HTR-8/SVneo (cell line): ENCODE measurements around the gene CAMK2D.

ENCODE experiments used
- DNase-seq: peaks from one replicate; pipeline ENCODE4 v3.0.0; 2011; ENCODE audit warnings: low spot score, mixed read lengths; ENCODE audit not compliant: insufficient read length
- FAIRE-seq: peaks from 2 replicates; lab custom pipeline; 2011; peaks lifted over from hg19 to GRCh38; lab: Jason Lieb, UNC

The CAMK2D gene

DNA sequence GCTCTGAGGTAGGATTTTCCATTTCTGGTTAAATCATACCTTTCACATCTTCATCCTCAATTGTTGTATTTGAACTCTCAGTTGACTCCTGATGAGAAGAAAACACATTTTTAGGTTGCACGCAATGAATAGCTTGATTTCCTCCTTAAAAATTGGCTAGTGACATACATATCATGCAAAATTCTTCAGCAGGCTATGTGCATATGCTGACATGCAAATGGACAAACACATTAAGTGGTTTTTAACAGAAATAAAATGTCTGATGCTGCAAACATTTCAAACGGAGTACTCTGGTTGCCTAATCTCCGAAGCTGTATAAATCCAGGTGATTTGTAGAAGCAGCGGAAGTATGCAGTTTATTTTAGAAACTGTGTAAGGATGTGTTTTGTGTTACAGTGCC is 261.1 kb downstream of the CAMK2D start:
- FAIRE-seq (no peak), DNase-seq (no peak)

DNA sequence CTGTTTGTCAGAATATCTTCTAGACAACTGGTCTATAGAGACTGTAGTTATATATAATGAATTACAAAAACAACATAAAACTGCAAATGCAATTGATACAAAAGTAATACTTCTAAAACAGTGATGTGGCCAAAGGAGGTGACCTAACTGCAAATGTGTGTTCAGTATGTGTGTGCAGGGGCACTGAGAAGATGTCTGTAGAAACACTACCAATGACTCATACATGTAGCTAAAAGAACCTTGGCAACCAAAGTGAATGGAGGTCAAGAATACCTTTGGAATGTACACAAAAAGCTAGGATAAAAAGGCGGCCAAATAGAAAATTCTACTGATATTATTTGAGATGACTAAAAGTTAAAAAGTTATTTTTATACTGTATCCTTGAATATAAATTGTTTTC is 261.8 kb downstream of the CAMK2D start:
- FAIRE-seq = no peak

DNA sequence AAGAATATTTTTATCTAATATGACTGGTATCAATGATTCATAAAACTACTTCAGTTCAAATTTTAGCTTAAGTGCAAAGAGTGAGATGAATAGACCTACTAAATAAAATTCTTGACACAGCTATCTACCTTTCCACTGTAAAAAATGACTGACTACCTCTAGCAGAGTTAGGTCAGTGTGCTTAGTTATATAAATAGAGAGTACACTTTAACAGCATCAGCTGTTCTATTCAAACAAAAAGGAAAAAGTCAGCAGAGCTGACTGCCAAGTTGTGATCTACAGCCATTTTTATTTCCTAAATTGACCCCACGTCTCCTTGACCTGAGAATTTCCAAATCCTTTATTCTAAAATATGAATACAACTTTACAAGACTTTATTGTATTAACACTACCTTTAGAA is 262.4 kb downstream of the CAMK2D start:
- no peak for FAIRE-seq
- DNase-seq = no peak

More for the DNA sequence above, 261.8 kb downstream of the CAMK2D start:
- DNase-seq = no peak

DNA sequence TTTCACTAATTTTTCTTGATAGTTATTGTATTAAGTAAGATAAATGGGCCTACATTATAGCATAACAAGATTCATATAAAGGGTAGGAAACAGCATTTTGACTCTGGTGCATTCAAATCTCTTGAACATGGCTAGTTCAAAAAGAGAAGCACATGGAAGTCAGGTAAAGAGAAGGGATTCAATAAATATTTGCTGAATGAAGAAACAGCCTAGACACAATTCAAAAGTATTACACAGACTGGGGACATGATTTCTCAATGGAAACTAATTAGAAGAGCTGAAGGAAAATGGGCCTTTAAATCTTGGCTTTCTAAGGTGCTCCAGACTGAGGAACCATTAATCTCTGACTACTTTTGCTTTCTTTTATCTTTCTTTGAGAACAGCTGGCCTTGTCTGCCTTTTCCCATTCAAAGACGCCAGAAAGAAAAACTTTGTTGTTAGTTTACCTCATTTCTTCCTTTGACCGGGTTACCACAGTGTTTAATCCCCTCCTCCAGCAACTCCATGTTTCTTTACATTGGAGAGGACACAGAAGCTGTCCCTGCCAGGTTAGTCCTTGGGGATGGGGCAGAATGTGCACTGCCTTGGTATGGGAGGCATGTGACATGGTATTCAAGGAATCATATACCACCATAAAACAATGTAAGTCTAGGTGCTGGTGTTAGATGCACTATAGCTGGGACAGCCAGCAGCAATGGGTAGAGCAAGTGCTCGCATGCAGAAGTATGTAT is 264.2 kb downstream of the CAMK2D start:
- no peak for DNase-seq
- FAIRE-seq = no peak

DNA sequence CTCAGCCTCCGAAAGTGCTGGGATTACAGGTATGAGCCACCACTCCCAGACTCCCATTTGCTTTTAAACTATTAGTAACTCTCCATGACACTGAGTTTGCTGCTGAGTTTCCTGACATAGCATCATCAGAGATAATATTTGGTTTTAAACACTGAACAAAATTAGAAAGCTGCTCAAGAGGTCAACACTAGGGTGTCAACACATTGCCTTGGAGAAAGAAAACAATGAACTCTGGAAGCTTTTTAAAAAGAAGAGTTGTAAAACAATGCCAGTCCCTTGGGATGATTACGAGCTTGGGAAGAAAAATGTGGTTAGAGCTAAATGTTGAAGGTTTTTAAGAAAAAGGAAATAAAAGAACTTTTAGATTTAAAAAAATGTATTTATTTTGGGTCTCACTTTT is 264.8 kb downstream of the CAMK2D start:
- FAIRE-seq = no peak
- DNase-seq = no peak

DNA sequence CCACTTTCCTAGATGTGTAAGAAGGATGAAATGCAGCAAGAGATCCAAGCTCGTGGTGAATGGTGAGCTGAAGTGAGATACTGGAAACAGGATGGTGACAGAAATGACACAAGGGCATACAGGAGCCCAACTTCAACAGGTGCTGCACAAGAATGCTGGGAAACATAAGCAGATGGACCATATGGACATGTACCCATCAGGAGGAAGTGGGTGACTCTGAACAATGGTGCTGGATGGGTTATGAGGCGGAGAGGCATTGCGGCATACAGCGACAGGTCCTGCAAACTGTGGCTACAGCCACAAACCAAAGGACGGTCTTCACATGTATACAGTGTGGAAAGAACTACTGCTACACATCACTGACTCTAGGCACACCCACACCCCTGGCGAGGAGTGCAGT is 265.7 kb downstream of the CAMK2D start:
- DNase-seq (no peak), FAIRE-seq (peak; percentile 78)

DNA sequence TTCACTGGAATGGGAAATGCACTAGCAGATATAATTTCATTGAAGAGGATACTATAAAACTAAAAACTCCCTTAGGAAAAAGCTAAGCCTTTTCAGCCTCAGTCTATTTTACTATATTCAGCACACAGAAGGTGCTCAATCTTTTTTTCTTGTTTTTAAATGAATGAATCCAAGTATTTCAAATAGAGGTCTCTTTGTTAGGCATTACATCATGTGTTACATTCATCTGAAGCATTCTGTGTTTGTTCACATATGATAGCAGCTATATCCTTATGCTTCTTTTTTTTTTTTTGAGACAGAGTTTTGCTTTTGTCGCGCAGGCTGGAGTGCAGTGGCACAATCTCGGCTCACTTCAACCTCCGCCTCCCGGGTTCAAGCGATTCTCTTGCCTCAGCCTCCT is 278.4 kb downstream of the CAMK2D start:
- DNase-seq (no peak), FAIRE-seq (no peak)

DNA sequence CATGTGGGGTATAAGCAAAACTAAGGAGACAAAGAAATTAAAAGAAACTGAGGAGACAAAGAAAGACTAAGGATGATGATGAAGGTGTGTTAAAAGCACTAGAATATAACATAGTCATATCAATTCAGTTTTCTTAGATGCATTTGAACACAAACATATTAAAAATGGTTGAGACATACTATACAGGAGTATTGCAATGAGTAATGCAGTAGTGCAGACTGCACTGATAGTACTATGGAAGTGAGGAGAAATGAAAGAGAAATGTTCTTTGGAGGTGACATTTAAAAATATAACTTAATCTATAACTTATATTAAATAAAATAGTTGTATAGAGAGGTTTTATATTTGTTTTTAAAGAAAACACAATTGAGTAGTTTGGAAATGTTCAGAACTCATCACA is 279.2 kb downstream of the CAMK2D start:
- DNase-seq (no peak), FAIRE-seq (no peak)

DNA sequence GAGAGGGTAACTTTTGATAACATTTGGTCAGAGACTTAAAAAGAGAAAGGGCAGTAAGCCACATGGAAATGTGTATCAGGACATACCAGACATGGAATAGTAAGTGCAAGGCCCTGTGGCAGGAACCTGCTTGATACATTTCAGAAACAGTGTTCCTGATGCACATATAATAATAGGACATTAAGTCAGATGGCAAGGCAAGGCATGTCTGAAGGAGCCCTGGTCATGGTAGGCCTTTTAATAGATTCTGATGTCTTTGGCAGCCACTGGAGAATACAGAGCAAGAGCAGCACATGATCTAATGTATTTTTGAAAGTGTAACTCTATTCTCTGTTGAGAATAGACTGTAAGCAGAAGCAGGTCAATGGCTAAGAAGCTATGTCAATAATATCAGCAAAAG is 279.7 kb downstream of the CAMK2D start:
- no peak for DNase-seq
- no peak for FAIRE-seq

DNA sequence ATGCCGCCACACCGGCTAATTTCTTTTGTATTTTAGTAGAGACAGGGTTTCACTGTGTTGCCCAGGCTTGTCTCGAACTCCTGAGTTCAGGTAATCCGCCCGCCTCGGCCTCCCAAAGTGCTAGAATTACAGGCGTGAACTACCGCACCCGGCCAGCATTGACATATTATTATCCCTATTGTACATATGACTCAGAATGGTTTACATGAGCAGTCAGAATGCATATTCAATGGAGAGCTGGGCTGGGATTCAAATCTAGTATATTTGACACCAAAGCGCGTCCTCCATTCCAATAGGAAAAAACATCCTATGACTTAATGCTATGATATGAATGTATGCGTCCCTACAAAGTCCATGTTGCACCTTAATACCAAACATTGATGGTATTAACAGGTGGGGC is 281.4 kb downstream of the CAMK2D start:
- DNase-seq (no peak), FAIRE-seq (no peak)

DNA sequence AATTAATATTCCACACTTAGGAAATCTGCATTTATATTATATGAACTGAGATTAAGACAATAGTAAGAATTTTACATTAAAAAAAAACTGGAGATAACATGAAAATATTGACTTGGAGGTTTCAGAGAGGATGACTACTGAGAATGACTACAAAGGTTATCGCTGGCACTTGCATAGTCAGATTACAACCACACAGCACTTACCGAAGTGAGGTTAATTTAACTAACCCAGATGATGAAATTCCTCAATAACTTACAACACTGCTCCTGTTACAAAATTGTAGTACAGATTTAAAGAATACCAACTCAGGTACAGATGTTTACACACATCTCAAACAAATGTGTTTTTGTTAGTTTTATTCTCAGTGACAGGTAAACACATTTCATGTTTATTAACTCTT is 283.5 kb downstream of the CAMK2D start:
- no peak for FAIRE-seq
- no peak for DNase-seq

DNA sequence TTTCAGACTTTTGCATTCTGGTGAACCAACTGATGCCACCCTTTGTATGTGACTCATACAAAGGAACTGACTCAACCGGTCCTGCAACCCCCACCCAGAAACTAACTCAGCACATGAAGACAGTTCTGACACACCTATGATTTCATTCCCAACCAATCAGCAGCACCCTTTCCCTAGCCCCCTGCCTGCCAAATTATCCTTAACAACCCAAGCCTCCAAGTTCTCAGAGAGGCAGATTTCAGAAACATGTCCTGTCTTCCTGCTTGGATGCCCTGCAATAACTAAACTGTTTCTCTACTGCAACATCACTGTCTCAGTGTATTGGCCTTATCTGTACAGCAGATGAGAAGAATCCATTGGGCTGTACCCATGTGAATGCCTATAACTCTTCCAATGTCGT is 284.7 kb downstream of the CAMK2D start:
- DNase-seq = no peak

DNA sequence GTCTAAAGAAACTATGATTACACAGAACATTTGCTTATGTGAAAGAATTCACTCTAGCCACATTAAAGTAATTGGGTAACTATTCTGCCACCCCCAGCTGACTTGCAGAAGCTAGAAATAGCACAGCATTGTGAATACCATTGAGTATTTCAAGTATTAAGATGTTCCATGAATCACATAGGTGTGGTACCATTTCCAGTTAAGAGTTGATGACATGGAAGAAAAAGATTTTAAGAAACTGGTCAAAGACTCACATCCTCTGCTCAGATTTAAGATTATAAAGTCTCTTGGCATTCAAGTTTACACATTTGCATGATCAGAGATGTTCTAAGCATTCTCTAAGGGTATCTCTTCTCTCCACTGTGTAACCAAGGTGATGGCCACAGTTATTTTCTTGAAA is 287.5 kb downstream of the CAMK2D start:
- FAIRE-seq (no peak), DNase-seq (no peak)

More for the DNA sequence above, 284.7 kb downstream of the CAMK2D start:
- no peak for FAIRE-seq

DNA sequence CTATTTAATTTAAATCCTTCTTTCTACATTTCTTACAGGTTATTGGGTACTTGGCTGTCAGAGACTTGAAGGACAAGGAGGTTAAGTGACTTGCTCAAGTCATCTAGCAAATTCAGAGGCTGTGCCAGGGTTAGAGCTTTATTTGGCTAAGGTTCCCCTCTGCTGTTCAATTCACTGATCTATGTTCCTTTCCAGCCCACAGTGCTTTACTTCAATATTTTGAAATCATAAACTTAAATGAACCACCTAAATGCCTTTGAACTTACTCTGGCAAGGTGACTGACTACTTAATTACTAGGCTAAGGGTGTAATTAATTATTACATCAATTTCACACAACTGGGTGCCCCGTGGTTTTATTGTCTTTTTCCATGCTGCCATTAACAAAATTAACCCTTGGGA is 288.7 kb downstream of the CAMK2D start:
- DNase-seq = no peak
- no peak for FAIRE-seq

DNA sequence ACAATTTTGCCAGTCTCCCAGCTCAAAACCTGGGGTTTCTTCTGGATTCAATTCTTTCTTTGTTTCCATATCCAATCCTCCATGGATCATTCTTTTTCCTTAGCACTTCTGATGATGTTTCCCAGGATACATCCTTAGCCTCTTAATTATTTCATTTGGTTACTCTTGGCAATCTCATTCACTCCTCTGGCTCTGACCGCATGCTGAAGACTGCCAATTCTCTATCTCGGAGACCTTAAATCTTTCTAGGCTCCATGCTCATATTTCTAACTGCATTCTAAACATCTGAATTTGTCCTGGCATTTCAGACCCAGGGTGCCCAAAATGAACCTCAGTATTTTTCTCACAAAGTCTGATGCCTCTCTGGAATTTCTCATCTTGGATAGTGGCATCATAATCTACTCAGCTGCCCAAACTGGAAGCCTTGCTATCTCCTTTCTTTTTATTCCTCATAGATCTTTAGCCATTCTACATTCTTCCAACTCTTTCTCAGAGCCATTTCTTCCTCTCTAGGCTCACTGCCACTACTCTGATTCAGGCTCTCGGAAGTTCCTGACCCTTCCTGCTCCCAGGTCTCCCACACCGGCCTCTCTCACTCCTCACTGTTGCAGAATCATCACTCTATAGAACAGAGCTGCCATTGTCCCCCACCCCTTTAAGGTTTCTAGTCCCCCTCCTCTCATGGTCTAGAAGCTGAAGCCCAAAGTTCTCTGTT is 290.2 kb downstream of the CAMK2D start:
- FAIRE-seq = no peak

DNA sequence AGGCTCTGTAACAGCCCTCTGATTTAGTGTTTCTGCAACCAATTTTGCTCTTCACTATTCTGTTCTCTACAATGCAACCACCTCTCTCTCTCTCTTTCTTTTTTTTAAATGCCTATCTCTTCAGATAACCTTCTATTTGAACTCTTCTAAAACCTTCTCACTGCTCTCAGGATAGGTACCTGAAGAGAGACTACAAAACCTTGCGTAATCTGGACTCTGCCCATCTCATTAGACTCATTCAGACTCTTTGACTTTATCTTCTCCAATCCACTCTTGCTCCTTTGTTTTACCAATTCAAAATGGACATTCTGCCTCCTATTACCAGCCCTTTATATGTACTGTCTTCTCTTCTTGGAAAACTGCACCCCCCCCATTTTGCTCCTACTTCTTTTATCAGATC is 291.6 kb downstream of the CAMK2D start:
- DNase-seq (no peak), FAIRE-seq (no peak)

More for the DNA sequence above, 290.2 kb downstream of the CAMK2D start:
- DNase-seq = no peak

DNA sequence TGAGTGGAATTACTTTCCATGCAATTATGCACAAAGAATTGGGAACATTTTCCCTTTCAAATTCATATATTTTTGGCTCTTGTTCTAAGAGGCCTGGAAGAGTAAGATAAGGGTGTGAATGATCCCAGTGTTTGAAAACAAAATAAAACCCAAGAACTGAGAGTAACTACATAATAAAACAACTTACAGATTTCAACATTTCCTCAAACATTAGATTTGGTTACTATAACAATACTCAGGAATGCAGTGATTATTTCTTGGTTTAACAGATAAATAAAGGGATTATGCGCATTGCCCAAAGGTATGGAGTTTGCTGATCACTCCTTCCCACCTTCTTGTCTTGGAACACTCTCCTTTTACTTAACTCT is 292.5 kb downstream of the CAMK2D start:
- FAIRE-seq = no peak

DNA sequence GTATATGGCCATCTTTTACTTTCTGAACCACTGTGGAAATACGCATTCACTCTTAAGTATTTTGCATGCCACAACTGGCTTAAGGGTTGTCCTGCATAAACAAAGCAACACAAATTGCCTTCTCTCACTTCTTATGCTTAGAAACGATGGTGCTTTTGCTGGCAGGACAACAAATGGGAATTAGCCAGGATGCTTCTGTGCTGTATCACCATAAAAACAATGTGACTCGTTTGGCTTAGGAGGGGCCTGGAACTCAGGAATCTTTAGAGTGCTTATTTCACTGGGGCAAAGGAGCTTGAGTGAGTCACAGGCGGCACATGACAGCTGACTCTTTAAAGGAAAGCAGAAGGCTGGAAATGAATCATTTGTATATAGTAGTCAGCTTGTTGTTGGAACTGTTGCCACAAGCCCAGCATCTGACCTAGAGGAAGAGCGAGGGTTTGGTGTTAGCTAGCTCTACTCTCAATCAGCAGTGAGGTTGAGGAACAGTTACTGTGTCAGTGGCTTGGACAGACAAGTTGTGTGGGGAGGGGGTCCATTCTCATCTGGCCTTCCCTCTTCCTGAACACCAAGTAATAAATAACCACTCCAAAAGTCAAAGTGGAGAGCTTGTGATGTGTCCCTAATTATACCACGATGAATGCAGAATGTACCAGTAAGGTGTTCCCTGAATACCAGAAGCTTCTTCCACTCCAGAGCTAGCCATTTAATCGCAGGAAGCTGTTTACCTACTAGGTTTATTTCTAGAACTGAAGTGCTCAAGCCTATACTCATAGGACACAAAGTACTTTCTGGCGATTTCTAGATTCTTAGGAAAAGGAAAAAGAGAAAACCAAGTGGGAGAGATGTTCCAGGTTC is 293.1 kb downstream of the CAMK2D start:
- peak; percentile 72 for DNase-seq
- FAIRE-seq = peak; percentile 94

More for the DNA sequence above, 292.5 kb downstream of the CAMK2D start:
- no peak for DNase-seq

DNA sequence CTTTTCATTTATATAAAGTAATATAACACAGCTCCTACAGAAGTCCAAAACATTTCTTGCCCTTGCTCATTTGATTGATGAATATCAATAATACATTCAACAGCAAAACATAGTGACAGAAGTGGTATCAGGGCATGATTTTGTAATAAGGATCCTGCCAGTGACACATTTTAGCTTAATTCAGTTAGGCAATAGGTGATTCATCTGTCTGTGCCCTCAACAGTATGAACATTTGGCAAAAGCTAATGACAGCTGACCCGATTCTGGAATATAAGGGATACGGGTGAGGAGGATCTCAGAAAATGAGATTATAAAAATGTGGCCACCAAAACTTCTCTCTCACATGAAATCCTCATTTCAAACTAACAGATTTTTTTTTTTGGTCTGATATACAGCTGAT is 294.0 kb downstream of the CAMK2D start:
- DNase-seq = peak; percentile 24
- FAIRE-seq = no peak

DNA sequence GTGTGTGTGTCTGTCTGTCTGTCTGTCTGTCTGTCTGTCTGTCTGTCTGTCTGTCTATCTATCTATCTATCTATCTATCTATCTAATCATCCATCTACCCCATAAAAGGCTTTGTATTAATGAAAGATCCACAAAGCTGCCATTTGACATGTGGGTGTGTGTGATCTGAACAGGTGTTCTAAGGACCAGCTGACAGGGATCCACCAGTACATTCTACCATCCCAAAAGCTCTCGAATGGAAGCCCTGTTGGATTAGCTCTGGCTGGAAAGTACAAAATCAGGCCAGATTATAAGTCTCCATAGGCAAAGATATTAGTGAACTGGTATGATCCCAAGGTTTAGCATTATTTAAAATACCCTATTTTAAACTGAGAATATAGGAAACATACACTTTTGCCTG is 299.3 kb downstream of the CAMK2D start:
- FAIRE-seq = no peak
- no peak for DNase-seq

DNA sequence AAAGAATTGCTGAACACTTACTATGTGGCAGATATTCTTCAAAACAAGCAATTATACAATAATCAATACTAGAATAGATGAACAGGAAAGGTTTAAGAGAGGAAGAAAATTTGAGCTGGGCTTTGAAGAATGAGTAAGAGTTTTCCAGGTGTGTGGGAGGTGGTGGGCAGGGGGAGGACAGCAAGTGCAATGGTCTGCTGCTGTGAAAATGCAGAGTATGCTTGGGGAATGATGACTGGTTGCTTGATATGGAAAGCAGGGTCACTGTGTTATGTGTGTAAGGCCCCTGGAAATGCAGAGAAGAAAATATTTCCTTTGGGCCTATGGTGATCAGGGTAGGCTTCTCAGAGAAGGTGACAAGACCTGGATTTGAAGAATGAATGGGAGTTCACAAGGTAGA is 300.3 kb downstream of the CAMK2D start:
- FAIRE-seq = no peak
- DNase-seq = no peak
